ENCODE results near the gene ARHGEF25.

The ARHGEF25 gene

GRCh38 chr12:57626111-57626920 is 15.1 kb downstream of the ARHGEF25 start:
- no peak overlapping the region for H3K4me3 ChIP-seq (ENCODE audit: low read length)
- no peaks in the 10 kb centered on the region for H3K9me3 ChIP-seq (ENCODE audit: insufficient read depth, low read depth, low read length)
- no peaks in the 10 kb centered on the region for H3K36me3 ChIP-seq (ENCODE audit: insufficient read depth, low read depth, low read length)
- H3K4me1 ChIP-seq (ENCODE audit: insufficient read depth, low read length) = peaks cover 5% of the 10 kb centered on the region; the same call in 1 of the 2 replicates
- H3K9ac ChIP-seq (ENCODE audit: low read depth, low read length) = no peak overlapping the region
- no peak overlapping the region for H3K27ac ChIP-seq (ENCODE audit: low read length)
- peaks cover 100% of the 10 kb centered on the region for H3K27me3 ChIP-seq (ENCODE audit: insufficient read depth, low read length)

GRCh38 chr12:57626921-57627445 is 15.7 kb downstream of the ARHGEF25 start:
- H3K9me3 ChIP-seq (ENCODE audit: insufficient read depth, low read depth, low read length) = no peaks in the 10 kb centered on the region
- no peaks in the 10 kb centered on the region for H3K36me3 ChIP-seq (ENCODE audit: insufficient read depth, low read depth, low read length)
- no peak overlapping the region for H3K4me3 ChIP-seq (ENCODE audit: low read length)
- peaks cover 100% of the 10 kb centered on the region for H3K27me3 ChIP-seq (ENCODE audit: insufficient read depth, low read length)
- H3K4me1 ChIP-seq (ENCODE audit: insufficient read depth, low read length) = peaks cover 5% of the 10 kb centered on the region; the same call in 1 of the 2 replicates
- H3K27ac ChIP-seq (ENCODE audit: low read length) = no peak overlapping the region
- no peak overlapping the region for H3K9ac ChIP-seq (ENCODE audit: low read depth, low read length)

GRCh38 chr12:57627501-57628279 is 16.5 kb downstream of the ARHGEF25 start:
- Histone ChIP-seq H3K27ac (ENCODE audit: low read length) (no peak overlapping the region), H3K9ac (ENCODE audit: low read depth, low read length) (no peak overlapping the region), H3K4me1 (ENCODE audit: insufficient read depth, low read length) (peaks cover 5% of the 10 kb centered on the region; the same call in 1 of the 2 replicates), H3K4me3 (ENCODE audit: low read length) (peak overlapping the region; percentile 49; the same call in 1 of the 2 replicates), H3K27me3 (ENCODE audit: insufficient read depth, low read length) (peaks cover 100% of the 10 kb centered on the region), H3K9me3 (ENCODE audit: insufficient read depth, low read depth, low read length) (no peaks in the 10 kb centered on the region), H3K36me3 (ENCODE audit: insufficient read depth, low read depth, low read length) (no peaks in the 10 kb centered on the region)

GRCh38 chr12:57628280-57629191 is 17.3 kb downstream of the ARHGEF25 start:
- Histone ChIP-seq H3K4me1 (ENCODE audit: insufficient read depth, low read length) (peaks cover 9% of the 10 kb centered on the region; the same call in 1 of the 2 replicates), H3K9me3 (ENCODE audit: insufficient read depth, low read depth, low read length) (no peaks in the 10 kb centered on the region), H3K9ac (ENCODE audit: low read depth, low read length) (no peak overlapping the region), H3K36me3 (ENCODE audit: insufficient read depth, low read depth, low read length) (no peaks in the 10 kb centered on the region), H3K27ac (ENCODE audit: low read length) (no peak overlapping the region), H3K27me3 (ENCODE audit: insufficient read depth, low read length) (peaks cover 100% of the 10 kb centered on the region), H3K4me3 (ENCODE audit: low read length) (peak overlapping the region; percentile 49; the same call in 1 of the 2 replicates)

GRCh38 chr12:57629897-57630471 is 18.7 kb downstream of the ARHGEF25 start:
- peaks cover 99% of the 10 kb centered on the region for H3K27me3 ChIP-seq (ENCODE audit: insufficient read depth, low read length)
- no peak overlapping the region for H3K9ac ChIP-seq (ENCODE audit: low read depth, low read length)
- no peaks in the 10 kb centered on the region for H3K36me3 ChIP-seq (ENCODE audit: insufficient read depth, low read depth, low read length)
- H3K4me3 ChIP-seq (ENCODE audit: low read length) = no peak overlapping the region
- peaks cover 10% of the 10 kb centered on the region; the same call in 1 of the 2 replicates for H3K4me1 ChIP-seq (ENCODE audit: insufficient read depth, low read length)
- no peaks in the 10 kb centered on the region for H3K9me3 ChIP-seq (ENCODE audit: insufficient read depth, low read depth, low read length)
- H3K27ac ChIP-seq (ENCODE audit: low read length) = no peak overlapping the region

- H3K9ac ChIP-seq (ENCODE audit: low read depth, low read length) = no peak overlapping the region
- H3K4me1 ChIP-seq (ENCODE audit: insufficient read depth, low read length) = peaks cover 10% of the 10 kb centered on the region; the same call in 1 of the 2 replicates
- H3K4me3 ChIP-seq (ENCODE audit: low read length) = no peak overlapping the region
- H3K27me3 ChIP-seq (ENCODE audit: insufficient read depth, low read length) = peaks cover 97% of the 10 kb centered on the region
- H3K27ac ChIP-seq (ENCODE audit: low read length) = no peak overlapping the region
- H3K9me3 ChIP-seq (ENCODE audit: insufficient read depth, low read depth, low read length) = no peaks in the 10 kb centered on the region
- H3K36me3 ChIP-seq (ENCODE audit: insufficient read depth, low read depth, low read length) = no peaks in the 10 kb centered on the region
Measured at GRCh38 chr12:57630891-57631433, 19.7 kb downstream of the ARHGEF25 start.

GRCh38 chr12:57631566-57632072 is 20.4 kb downstream of the ARHGEF25 start:
- H3K9me3 ChIP-seq (ENCODE audit: insufficient read depth, low read depth, low read length) = no peaks in the 10 kb centered on the region
- H3K27ac ChIP-seq (ENCODE audit: low read length) = no peak overlapping the region
- peaks cover 10% of the 10 kb centered on the region; the same call in 1 of the 2 replicates for H3K4me1 ChIP-seq (ENCODE audit: insufficient read depth, low read length)
- peak overlapping the region; percentile 66 for H3K4me3 ChIP-seq (ENCODE audit: low read length)
- H3K36me3 ChIP-seq (ENCODE audit: insufficient read depth, low read depth, low read length) = no peaks in the 10 kb centered on the region
- H3K9ac ChIP-seq (ENCODE audit: low read depth, low read length) = no peak overlapping the region; the same call in 1 of the 2 replicates
- peaks cover 90% of the 10 kb centered on the region for H3K27me3 ChIP-seq (ENCODE audit: insufficient read depth, low read length)

GRCh38 chr12:57632073-57632957 is 21.1 kb downstream of the ARHGEF25 start:
- H3K9ac ChIP-seq (ENCODE audit: low read depth, low read length) = no peak overlapping the region; the same call in 1 of the 2 replicates
- peaks cover 10% of the 10 kb centered on the region; the same call in 1 of the 2 replicates for H3K4me1 ChIP-seq (ENCODE audit: insufficient read depth, low read length)
- H3K27ac ChIP-seq (ENCODE audit: low read length) = no peak overlapping the region
- peak overlapping the region; percentile 66 for H3K4me3 ChIP-seq (ENCODE audit: low read length)
- no peaks in the 10 kb centered on the region for H3K36me3 ChIP-seq (ENCODE audit: insufficient read depth, low read depth, low read length)
- H3K9me3 ChIP-seq (ENCODE audit: insufficient read depth, low read depth, low read length) = no peaks in the 10 kb centered on the region
- peaks cover 83% of the 10 kb centered on the region for H3K27me3 ChIP-seq (ENCODE audit: insufficient read depth, low read length)

- H3K9ac ChIP-seq (ENCODE audit: low read depth, low read length) = no peak within 1 kb of the TSS; the same call in 1 of the 2 replicates
- H3K4me3 ChIP-seq (ENCODE audit: low read length) = peak within 1 kb of the TSS; percentile 66
- no peaks in the 10 kb centered on the region for H3K9me3 ChIP-seq (ENCODE audit: insufficient read depth, low read depth, low read length)
- H3K27ac ChIP-seq (ENCODE audit: low read length) = no peak within 1 kb of the TSS
- H3K36me3 ChIP-seq (ENCODE audit: insufficient read depth, low read depth, low read length) = no peaks in the 10 kb centered on the region
- H3K4me1 ChIP-seq (ENCODE audit: insufficient read depth, low read length) = peaks cover 7% of the 10 kb centered on the region; the same call in 1 of the 2 replicates
- peaks cover 74% of the 10 kb centered on the region for H3K27me3 ChIP-seq (ENCODE audit: insufficient read depth, low read length)
Measured at GRCh38 chr12:57632958-57633840, 22.0 kb downstream of the ARHGEF25 start, which contains the start of gene B4GALNT1. TSS of gene B4GALNT1 (minus strand) at chr12:57633201. CDS start at chr12:57632132, 1,069 bp downstream.
